SU-DHL-6 (cell line): ENCODE results near the gene ACTL7A.

Experiments
- H2AFZ ChIP-seq: fragments of 200-600 bp; sonication (generic); 2 replicates; pipeline ENCODE4 v1.6.1; 2014; ENCODE audit warnings: low read depth, mild to moderate bottlenecking, moderate library complexity, mixed read lengths, antibody characterized with exemption, low read length; ENCODE audit not compliant: severe bottlenecking
- H3F3A ChIP-seq: fragments of 200-600 bp; shearing (Covaris generic); 2 replicates; pipeline ENCODE4 v1.6.0; 2016; ENCODE audit warnings: antibody characterized with exemption, mild to moderate bottlenecking; ENCODE audit not compliant: insufficient read depth
- H3K27ac ChIP-seq: fragments of 200-600 bp; sonication (generic); 2 replicates; pipeline ENCODE4 v1.5.1; 2016; ENCODE audit warnings: low read depth, mild to moderate bottlenecking, low read length, moderate library complexity, mixed read lengths
- H3K27me3 ChIP-seq: fragments of 200-600 bp; sonication (generic), shearing (Covaris generic); 2 replicates; pipeline ENCODE4 v1.6.0; 2014; ENCODE audit warnings: mild to moderate bottlenecking, low read length
- H3K36me3 ChIP-seq: fragments of 200-600 bp; sonication (generic); 2 replicates; pipeline ENCODE4 v1.6.1; 2014; ENCODE audit warnings: mild to moderate bottlenecking, low read length, mixed read lengths
- H3K4me2 ChIP-seq: fragments of 300-600, 200-600 bp; shearing (Covaris generic), sonication (generic); 2 replicates; pipeline ENCODE4 v1.6.0; 2014; ENCODE audit warnings: low read length, low read depth, mild to moderate bottlenecking; ENCODE audit not compliant: poor library complexity, severe bottlenecking
- H3K4me3 ChIP-seq: fragments of 200-600 bp; sonication (generic); 2 replicates; pipeline ENCODE4 v1.5.1; 2014; ENCODE audit warnings: antibody characterized with exemption, low read length, mild to moderate bottlenecking, mixed read lengths; ENCODE audit not compliant: insufficient read depth, poor library complexity, severe bottlenecking
- H3K79me2 ChIP-seq: fragments of 200-600 bp; sonication (generic); 2 replicates; pipeline ENCODE4 v1.6.1; 2014; ENCODE audit warnings: mild to moderate bottlenecking, low read length, moderate library complexity; ENCODE audit not compliant: insufficient read depth
- H3K9ac ChIP-seq: fragments of 200-600 bp; sonication (generic); 2 replicates; pipeline ENCODE4 v1.7.0; 2014; ENCODE audit warnings: mild to moderate bottlenecking, low read length
- H3K9me2 ChIP-seq: fragments of 200-600 bp; sonication (generic); replicated peaks from 2 replicates; pipeline ENCODE4 v1.6.1; 2014; ENCODE audit warnings: low read length; ENCODE audit not compliant: insufficient read depth
- H3K9me3 ChIP-seq: fragments of 200-600 bp; sonication (generic); 2 replicates; pipeline ENCODE4 v1.6.1; 2014; ENCODE audit warnings: low read length, mixed read lengths; ENCODE audit not compliant: insufficient read depth
- H4K20me1 ChIP-seq: fragments of 200-600 bp; sonication (generic); 2 replicates; pipeline ENCODE4 v1.6.1; 2014; ENCODE audit warnings: low read depth, mild to moderate bottlenecking, antibody characterized with exemption, low read length, moderate library complexity, mixed read lengths
- EZH2phosphoT487 ChIP-seq: fragments of 200-600 bp; sonication (generic), shearing (Covaris generic); conservative IDR thresholded peaks from 2 replicates; pipeline ENCODE4 v1.6.1; 2018; ENCODE audit warnings: mild to moderate bottlenecking, antibody characterized with exemption, low read length, moderate library complexity, mixed read lengths
- TF ChIP-seq, protein P1 (sequence below): fragments of 200-600 bp; sonication (generic); IDR thresholded peaks from one replicate; pipeline ENCODE4 v1.5.1; 2017; ENCODE audit warnings: antibody characterized with exemption, mild to moderate bottlenecking, low read length, moderate library complexity; ENCODE audit not compliant: insufficient read depth, poor library complexity, severe bottlenecking

ACTL7A gene

DNA sequence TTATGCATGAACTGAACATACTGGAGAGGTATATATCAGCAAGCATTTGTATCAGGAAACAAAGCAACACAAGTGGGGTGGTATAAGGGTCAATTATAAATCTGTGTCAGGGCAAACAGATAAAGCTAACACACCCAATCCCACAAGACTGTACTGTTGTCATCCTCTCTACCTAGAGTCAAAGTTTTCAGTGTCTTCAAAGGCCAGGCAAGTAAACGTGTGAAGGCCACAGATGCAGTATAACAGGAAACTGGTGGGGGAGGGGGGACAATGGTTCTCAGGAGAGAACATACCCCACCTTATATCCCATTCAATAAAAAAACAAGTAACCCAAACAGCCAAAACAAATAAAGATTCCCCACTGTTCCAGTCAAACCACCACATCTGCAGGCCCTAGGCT, 49.8 kb downstream of the ACTL7A start:
- H3K79me2 ChIP-seq: no peaks in the 10 kb centered on the region
- no peaks in the 10 kb centered on the region for H3K9me2 ChIP-seq
- H2AFZ ChIP-seq: no peak overlapping the region
- peaks cover 3% of the 10 kb centered on the region; the same call in 1 of the 2 replicates for H3K36me3 ChIP-seq
- H3K9ac ChIP-seq: no peak overlapping the region
- H3K27ac ChIP-seq: no peak overlapping the region
- no peak overlapping the region for H3K4me2 ChIP-seq
- H3K4me3 ChIP-seq: no peak overlapping the region
- no peaks in the 10 kb centered on the region for H3K27me3 ChIP-seq
- H4K20me1 ChIP-seq: no peaks in the 10 kb centered on the region
- H3F3A ChIP-seq: no peaks in the 10 kb centered on the region
- no peak for TF ChIP-seq EZH2phosphoT487
- TF ChIP-seq, protein P1, sequence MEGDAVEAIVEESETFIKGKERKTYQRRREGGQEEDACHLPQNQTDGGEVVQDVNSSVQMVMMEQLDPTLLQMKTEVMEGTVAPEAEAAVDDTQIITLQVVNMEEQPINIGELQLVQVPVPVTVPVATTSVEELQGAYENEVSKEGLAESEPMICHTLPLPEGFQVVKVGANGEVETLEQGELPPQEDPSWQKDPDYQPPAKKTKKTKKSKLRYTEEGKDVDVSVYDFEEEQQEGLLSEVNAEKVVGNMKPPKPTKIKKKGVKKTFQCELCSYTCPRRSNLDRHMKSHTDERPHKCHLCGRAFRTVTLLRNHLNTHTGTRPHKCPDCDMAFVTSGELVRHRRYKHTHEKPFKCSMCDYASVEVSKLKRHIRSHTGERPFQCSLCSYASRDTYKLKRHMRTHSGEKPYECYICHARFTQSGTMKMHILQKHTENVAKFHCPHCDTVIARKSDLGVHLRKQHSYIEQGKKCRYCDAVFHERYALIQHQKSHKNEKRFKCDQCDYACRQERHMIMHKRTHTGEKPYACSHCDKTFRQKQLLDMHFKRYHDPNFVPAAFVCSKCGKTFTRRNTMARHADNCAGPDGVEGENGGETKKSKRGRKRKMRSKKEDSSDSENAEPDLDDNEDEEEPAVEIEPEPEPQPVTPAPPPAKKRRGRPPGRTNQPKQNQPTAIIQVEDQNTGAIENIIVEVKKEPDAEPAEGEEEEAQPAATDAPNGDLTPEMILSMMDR: no peak
- H3K9me3 ChIP-seq: no peaks in the 10 kb centered on the region
